UCSD-AML1 (cell line): ENCODE results near the gene GIN1.
"Not testable (repeated sequence)": the region's sequence is repeated elsewhere in the genome, so short reads cannot be mapped to it uniquely, and the experiment has no call there.

Experiments used
- DNase-seq: peaks from one replicate; lab custom pipeline; 2025; ENCODE audit not compliant: unreplicated experiment; lab: John Stamatoyannopoulos, UW

Gene GIN1, protein sequence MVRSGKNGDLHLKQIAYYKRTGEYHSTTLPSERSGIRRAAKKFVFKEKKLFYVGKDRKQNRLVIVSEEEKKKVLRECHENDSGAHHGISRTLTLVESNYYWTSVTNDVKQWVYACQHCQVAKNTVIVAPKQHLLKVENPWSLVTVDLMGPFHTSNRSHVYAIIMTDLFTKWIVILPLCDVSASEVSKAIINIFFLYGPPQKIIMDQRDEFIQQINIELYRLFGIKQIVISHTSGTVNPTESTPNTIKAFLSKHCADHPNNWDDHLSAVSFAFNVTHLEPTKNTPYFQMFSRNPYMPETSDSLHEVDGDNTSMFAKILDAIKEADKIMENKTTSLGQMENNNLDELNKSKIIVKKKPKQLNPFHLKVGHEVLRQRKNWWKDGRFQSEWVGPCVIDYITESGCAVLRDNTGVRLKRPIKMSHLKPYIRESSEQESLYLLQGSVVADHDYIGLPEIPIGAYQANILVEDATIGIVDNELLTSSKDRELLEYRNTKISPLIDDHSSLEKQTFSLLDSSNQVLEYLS

DNA sequence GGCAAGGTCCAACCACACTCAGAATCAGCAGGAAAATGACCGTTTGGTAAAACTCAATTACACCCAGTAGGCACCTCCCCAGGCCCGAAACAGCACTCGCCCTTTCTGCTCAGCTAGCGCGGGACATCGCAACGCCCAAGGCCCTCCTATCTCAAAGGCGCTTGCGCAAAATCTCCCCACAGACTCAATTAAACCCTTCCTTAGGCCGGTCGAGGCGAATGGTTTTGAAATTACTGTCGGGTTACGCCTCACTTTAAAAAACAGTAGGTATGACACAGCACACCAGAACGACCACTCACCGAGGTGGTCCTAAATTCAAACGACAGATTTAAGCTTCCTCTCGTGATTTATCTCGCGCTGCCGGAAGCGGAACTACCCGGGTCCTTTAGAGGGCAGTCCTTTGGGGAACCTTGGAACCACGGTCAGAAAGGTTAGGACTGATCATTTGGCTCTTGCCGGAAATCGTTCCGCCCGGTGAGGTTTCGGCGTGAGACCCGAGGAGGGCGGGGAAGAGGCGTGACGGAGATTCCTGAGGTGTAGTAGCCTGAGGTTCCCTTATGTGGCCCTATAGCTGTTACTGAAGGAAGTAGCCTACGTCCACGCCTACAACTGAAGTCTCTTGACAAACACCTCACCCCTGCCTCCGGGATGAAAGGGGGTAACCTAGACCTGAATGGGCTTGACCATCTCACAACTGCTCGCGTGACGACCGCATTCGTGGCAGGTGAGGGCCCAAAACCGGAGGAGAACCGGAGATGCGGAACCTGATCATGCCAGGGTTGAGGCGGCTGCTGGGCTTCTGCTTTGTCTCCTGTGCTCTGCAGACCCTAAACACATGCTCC lies at the start of gene GIN1, which contains the start of gene PPIP5K2:
Gene GIN1, minus strand, starts transcription at position 374 of the 842 bp plus-strand sequence. CDS start 11,431 bp downstream, outside the sequence.
Gene PPIP5K2, plus strand, starts transcription at position 537 of the 842 bp plus-strand sequence. CDS start 9,289 bp downstream, outside the sequence.
- DNase-seq, result peak; percentile 98

- DNase-seq, result no peak
These were observed 46.8 kb upstream of the GIN1 start for GRCh38 chr5:103166706-103167105.

- DNase-seq, result no peak
These were observed 31.2 kb upstream of the GIN1 start for GRCh38 chr5:103151156-103151555.

GRCh38 chr5:103148213-103148612 lies 28.3 kb upstream of the GIN1 start:
- DNase-seq, result no peak

DNA sequence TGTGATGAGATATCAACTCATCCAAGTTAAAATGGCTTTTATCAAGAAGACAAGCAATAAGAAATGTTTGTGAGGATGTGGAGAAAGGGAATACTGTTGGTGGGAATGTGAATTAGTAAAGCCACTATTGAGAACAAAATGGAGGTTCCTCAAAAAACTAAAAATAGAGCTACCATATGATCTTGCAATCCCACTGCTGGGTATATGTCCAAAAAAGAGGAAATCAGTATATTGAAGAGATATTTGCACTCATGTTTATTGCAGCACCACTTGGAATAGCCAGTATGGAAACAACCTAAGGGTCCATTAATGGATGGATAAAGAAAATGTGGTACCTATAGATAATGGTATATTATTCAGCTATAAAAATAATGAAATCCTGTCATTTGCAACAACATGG lies 25.3 kb upstream of the GIN1 start:
- no peak for DNase-seq

DNA sequence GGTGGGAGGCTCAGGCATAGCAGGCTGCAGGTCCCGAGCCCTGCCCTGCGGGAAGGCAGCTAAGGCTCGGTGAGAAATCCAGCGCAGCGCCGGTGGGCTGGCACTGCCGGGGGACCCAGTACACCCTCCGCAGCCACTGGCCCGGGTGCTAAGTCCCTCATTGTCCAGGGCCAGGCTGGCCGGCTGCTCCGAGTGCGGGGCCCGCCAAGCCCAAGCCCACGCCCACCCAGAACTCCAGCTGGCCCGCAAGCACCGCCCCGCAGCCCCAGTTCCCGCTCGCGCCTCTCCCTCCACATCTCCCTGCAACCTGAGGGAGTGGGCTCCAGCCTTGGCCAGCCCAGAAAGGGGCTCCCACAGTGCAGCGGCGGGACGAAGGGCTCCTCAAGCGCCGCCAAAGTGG lies 22.2 kb upstream of the GIN1 start:
- not testable (repeated sequence) for DNase-seq

- peak; percentile 58 for DNase-seq
These were observed 19.4 kb upstream of the GIN1 start for GRCh38 chr5:103139264-103139865.

- no peak for DNase-seq
These were observed 18.3 kb upstream of the GIN1 start for GRCh38 chr5:103138202-103138690.

DNA sequence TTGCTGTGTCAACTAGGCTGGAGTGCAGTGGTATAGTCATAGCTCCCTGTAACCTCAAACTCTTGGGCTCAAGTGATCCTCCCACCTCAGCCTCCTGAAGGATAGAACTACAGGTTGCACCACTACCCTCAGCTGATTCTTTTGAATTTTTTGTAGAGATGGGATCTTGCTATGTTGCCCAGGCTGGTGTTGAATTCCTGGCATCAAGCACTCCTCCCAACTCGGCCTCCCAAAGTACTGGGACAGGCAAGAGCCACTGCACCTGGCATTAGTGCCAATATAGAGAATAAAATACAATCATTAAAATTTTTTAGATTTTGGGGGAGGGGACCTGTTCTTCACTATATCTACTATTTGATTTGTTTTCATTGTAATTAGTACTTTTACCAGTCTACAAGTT lies 15.5 kb upstream of the GIN1 start:
- DNase-seq, result no peak

- DNase-seq, result no peak
These were observed 13.3 kb upstream of the GIN1 start for GRCh38 chr5:103133231-103133630.

DNA sequence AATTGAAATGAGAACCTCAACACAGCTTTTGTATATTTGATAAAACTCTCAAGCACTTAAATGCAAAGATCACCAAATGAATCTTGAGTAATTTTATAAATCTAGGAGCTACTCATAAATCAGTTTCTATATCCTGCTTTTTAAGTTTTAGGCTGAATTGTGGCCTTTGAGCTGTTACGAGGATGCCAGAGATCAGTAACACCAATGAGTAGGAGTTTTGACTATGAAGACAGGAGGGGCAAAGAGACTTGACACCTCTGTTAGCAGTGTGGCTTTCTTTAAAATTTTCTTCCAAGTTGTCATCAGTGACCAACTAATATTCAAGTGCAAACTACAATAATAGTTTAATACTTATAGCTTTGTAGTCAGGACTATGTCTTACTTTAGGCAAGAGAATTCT lies 12.7 kb upstream of the GIN1 start:
- DNase-seq, result no peak

- DNase-seq, result no peak
These were observed 8.3 kb upstream of the GIN1 start for GRCh38 chr5:103128202-103128601.

DNA sequence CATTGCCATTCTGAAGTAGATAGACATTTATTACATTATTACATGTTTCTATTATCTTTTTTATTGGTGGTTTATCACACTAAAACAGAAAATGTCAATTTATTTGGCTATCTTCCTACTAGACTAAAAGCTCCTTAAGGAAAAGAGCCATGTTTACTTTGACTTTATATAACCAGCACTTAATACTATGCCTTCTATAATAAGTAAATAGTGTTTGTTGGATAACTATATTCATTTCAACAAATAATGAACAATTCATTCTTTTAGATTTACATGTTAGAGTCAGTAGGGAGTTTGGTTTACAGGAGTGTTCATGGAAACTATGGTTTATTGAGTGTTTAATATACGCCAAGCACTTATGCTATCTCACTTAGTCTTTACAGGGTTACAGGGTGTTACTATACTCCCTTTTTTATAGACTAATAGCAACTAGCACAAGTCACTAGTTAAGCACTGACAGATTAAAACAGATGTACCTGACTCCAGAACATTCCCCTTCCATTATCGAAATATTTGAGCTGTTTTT lies 7.4 kb upstream of the GIN1 start:
- DNase-seq, result no peak

- no peak for DNase-seq
These were observed 6.6 kb upstream of the GIN1 start for GRCh38 chr5:103126557-103126956.

DNA sequence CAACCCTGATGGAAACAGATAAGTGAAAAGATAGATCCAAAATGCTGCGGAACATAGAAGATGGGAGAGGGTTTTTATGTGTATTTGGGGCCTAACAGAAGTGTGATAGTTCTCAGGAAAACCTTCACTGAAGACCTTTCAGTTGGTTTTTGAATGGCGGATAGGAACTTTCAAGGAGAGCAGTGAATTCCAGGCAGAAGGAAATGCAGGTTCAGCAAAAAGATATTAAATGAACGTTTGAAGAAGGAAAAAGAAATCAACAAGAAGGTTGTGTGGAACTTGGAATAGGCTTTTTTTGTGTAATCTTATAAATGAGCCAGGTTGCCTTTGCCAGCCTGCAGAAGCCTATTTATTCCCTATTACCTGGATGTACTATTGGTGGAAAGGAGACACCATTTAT lies 2.3 kb upstream of the GIN1 start:
- no peak for DNase-seq

DNA sequence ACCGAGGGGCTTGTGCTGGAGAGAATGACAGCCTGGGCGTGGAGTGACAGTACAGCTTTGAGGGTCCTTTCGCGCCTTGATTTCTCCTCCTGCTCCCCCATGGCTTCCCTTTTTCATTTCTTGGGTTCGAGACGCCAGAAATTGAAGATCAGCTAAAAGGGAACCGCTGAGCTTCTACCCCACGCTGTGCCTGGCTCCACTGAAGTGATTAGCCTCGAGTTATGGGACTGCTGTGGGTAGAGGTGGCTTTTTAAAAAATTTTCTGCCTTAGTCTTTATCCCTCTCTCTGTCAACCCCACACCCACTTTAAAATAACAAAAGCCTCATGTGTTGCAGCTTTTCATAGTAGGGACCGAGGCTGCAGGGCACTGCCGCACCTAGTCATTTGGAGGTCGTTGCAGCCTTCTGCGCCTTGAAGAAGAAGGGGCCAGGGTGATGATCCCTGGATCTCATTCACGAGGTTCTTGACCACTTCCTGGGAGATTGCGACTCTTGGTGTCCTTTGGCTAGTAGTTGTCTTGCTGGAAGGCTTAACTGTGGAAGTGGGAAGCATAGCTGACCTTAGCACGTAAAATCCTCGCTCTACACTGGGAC lies 766 bp upstream of the GIN1 start:
- peak; percentile 39 for DNase-seq

DNA sequence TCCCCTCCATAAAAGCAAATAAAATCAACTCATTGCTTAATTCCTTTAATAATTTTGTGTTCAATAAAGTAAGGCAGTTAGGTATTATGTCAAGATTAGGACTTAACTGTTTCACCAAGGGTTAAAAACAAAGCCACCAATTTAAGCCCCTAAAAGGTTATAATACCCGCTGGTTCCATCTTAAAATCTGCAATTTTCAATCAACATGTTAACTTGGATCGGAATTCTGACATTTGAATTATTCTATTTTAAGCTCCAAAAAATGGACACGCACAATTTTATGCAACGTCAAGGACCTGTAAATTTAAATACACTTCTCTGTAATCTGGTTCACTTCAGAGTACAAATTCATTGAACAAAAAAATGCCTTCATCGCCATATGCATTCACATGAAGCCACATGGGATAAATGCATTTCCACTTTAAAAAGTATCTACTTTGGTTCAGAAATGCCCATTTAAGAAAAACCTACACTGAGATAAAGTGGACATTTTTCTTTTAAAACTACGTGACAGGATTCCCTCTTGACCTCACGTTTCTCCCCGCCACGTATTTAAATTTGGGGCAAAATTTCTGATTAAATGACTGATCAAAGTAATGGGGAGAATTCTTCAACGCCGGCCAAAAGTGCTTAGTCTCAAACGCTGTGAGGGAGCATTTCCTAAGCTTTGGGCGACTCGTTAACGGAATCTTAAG lies 721 bp downstream of the GIN1 start:
- no peak for DNase-seq

GRCh38 chr5:103117471-103117991 lies 2.4 kb downstream of the GIN1 start:
- no peak for DNase-seq

DNA sequence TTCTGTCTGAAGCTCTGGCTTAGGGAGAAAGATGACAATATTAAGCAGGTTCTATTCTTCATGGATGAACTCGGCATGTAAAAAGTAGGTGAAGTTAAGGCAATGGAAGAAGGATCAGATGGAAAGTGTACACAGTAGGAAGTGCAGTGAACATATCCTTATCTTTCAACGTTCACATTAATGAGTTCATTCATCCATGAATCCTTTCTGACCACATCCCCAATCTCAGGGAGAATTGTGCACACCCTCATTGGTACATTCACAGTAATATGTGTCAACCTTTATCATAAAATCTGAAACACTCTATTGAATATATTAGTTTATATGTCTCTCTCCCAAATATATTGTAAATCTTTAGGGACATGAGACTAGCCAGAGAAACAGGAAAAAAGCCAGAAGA lies 5.5 kb downstream of the GIN1 start:
- DNase-seq, result no peak

DNA sequence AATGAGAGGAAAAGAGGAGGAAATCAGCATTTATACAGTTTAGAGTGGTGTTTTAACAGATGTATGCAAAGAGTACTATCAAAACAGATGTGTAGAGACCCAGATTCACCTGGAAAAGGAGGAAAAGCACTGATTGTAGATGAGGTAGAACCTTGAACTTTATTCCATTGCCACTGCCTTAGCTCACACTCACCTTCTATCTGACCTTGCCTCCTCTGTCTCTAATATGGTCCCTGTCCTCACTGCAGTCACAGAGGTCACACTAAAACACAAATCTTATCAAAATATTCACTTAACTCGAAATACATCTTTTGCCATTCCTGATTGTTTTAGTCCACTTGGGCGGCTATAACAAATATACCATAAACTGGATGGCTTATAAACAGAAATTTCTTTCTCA lies 7.0 kb downstream of the GIN1 start:
- DNase-seq, result no peak
